Subcutaneous adipose tissue (tissue), 4 donors: ENCODE data around the gene PIMREG. TPM values are rescaled to one million over a fixed set of nuclear protein-coding genes. Genes with fewer than 3 reads are reported as not detected.

Experiments used
- total RNA-seq, 4 donors: library from RNA; depleted of rRNA; stranded (reverse); fragments of >200 nt; gene quantifications; one replicate each; pipeline ENCODE4 v1.1.0, GENCODE V29; 2016
- TF ChIP-seq, protein P1 (sequence below): fragments of 450-650 bp; IDR thresholded peaks from one replicate; pipeline ENCODE4 v1.5.1; 2016; ENCODE audit warnings: low read depth, mild to moderate bottlenecking, control low read depth, antibody characterized with exemption, moderate library complexity

PIMREG gene
- total RNA-seq, 4 donors from 2014 or later = 2.4 to 2.6 TPM; not detected in 2

DNA sequence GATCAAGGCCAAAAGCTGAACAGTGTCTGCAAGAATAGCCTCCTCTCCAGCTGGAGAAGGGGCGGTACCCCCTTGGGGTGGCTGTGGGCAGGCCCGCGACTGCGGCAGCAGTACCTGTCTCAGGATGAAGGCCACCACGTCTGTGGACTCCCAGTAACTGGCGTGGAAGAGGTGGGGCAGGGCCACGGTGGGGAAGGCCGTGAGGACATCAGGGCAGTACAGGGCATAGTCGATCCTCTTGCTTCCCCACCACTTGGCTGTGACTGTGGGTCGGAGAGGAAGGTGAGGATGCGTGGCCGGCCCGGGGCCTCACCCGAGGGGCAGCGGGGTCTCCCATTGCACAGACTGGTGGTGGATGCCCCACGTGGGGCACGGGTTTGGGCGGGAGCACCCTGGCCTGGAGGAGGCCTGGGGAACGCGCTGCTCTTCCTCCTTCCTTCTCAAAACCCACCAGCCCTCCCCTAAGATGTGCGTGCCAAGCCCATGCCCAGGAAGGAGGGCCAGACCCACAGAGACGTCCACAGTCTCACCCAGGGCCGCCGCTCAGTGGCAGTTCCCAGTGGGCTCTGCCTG, 26.0 kb downstream of the PIMREG start:
- TF ChIP-seq, protein P1, sequence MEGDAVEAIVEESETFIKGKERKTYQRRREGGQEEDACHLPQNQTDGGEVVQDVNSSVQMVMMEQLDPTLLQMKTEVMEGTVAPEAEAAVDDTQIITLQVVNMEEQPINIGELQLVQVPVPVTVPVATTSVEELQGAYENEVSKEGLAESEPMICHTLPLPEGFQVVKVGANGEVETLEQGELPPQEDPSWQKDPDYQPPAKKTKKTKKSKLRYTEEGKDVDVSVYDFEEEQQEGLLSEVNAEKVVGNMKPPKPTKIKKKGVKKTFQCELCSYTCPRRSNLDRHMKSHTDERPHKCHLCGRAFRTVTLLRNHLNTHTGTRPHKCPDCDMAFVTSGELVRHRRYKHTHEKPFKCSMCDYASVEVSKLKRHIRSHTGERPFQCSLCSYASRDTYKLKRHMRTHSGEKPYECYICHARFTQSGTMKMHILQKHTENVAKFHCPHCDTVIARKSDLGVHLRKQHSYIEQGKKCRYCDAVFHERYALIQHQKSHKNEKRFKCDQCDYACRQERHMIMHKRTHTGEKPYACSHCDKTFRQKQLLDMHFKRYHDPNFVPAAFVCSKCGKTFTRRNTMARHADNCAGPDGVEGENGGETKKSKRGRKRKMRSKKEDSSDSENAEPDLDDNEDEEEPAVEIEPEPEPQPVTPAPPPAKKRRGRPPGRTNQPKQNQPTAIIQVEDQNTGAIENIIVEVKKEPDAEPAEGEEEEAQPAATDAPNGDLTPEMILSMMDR = no peak

DNA sequence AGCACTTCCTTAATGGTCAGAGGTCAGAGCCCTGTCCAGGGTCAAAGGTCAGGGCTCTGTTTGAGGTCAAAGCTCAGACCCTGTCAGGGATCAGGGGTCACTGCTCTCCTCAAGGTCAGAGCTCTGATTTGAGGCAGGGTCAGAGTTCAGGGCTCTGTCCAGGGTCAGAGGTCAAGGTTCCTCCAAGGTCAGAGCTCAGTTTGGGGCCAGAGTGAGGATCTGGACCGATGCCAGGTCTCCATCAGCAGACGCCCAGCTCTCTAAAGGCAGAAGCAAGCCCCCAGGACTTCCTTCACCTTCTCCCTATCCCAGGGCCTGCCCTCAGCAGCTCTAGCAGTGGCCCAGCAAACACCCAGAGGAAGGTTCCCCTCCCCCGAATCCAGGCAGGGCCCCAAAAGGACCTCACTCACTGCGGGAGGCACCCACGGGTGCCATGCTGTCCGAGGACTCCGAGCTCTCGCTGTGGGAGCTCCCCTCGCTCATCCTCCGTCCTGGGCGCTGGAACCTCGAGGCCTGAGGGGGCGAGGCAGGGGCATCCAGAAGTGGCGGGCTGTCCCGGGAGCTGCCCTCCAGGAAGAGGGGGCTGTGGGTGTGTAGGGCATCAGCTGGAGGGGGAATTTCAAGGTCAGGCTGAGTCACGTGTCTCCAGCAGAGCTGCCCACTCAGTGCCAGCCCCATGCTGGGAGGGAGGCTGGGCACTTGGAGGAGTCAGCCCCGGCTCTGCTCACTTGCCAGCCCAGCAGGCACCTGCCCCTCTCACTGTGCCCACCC, 26.7 kb downstream of the PIMREG start:
- TF ChIP-seq, protein P1 = no peak

DNA sequence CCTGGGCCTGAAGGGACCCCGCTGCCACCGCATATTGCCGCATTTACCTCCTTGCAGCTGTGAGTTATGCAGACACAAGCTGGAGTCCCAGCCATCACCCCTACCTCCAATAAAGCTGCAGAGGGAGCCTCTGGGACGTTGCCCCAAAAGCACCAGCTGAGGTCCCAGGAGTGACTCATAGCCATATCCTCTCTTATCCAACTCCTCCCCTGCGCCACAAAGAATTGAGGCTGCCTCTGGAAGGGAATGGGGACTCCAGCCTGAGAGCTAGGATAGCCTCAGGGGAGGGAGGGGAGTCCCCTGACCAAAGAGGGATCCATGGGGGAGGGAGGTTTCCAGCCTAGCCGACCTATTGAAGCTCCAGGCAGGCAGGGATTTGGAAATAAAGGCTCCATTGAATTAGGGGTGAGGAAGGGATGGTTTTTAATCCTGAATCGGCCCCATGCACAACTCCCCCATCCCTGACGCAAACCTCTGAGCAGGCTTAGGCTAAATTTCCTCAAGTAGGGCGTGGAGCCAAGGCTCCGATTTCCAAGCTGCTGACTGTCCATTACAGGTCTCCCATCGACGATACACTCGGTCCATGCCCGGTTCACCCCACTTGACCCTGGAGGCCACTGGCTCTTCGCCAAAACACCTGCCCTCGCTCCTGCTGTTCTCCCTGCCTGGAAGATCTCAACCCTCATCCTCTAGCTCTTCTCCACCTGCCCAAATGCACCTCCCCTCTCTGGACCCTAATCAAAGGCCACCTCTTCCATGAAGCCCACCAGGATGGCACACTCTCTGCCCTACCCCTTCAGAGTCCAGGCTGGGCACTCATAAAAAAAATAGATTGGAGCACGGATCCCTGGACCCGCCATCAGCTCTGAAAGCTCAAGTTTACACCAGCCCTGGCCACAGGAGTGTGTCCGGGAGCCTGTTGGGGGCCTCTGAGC, 27.5 kb downstream of the PIMREG start:
- TF ChIP-seq, protein P1 = no peak

DNA sequence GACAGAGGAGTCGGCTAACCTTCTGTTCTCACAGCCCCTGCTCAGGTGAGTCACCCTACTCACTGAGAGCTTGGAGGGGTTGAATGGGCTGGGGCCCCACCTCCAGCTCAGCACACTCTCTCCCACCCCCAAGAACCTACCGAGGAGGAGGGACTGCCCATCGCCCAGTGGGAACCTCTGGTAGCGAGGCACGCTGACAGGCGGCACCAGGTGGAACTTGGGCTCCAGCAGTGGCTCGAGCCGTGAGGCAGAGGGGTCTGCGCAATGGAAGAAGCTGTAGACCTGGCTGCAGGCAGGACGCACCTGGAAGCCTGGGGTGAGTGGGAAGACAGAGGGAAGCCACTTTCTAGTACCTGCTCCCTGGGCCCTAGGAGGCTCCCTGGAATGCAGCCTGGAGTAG, 28.3 kb downstream of the PIMREG start:
- TF ChIP-seq, protein P1 = no peak

DNA sequence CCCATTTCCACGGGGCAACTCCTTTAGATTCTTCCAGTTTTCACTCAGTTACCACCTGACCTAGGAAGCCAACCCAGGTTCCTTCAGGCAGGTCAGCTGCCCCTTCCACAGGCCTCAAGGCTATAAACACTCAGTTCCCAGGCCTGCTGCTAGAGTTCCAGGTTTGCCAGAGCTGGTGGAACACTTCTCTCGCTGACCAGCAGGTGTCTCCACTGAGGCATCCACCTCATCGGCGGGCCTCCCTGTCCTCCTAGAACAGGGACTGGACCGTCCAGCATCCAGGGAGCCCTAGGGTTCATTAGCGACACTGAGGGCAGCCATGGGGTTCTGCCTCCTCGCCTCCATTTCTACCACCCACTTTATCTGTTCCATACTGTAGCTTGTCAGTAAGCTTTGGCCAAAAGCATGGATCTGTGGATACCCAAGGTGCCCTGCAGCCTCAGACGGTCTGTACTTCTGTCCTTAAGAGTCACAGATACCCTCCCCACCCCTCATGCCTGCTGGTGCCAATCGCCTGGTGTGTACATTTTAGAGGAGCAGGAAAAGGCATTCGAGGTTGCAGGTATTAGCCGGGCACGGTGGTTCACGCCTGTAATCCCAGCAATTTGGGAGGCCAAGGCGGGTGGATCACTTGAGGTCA, 29.0 kb downstream of the PIMREG start:
- TF ChIP-seq, protein P1 = no peak

DNA sequence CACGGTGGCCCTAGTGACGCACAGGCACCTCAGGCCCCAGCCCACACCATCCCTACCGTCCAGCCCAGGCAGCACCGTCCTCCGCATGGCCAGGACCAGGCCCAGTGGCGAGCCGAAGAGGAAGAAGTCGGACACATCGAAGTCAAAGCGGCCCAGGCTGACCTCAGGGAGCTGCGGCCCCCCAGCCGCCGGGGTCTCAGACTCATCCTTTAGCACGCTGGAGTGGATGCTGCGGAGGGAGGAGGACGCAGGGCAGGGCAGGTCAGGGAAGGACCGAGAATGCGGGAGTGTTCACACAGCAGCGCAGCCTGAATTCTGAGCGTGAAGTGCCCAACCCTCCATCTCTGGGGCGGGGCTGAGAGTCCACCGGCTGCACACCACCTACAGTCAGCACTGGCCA, 30.1 kb downstream of the PIMREG start:
- TF ChIP-seq, protein P1 = no peak
